ENCODE measurements around the gene TGFB2. TPM values are rescaled to one million over a fixed set of nuclear protein-coding genes. Genes with fewer than 3 reads are reported as not detected.

The TGFB2 gene
- total and polyA plus RNA-seq, 4 donors = 0.21 to 0.75 (median 0.41) TPM

- Histone ChIP-seq H3K9ac (ENCODE audit: low read depth in 1 of 2, low read length in 2 of 2) (no peak overlapping the region), H3K27me3 (ENCODE audit: control insufficient read depth in 4 of 4, insufficient read depth in 4 of 4, low read length in 3 of 4) (no peaks in the 10 kb centered on the region), H3K4me3 (ENCODE audit: low read depth in 1 of 3, low read length in 3 of 3) (no peak overlapping the region), H3K9me3 (ENCODE audit: control insufficient read depth in 4 of 4, low read length in 3 of 4) (no peaks in the 10 kb centered on the region), H3K4me1 (ENCODE audit: control insufficient read depth in 4 of 4, insufficient read depth in 4 of 4, low read length in 3 of 4) (no peaks in the 10 kb centered on the region), H3K36me3 (ENCODE audit: control insufficient read depth in 4 of 4, insufficient read depth in 3 of 4, low read depth in 1 of 4, low read length in 3 of 4) (no peaks in the 10 kb centered on the region), H3K27ac (ENCODE audit: low read depth in 1 of 2, low read length in 2 of 2) (no peak overlapping the region)
- TF ChIP-seq HNF4A (conservative IDR thresholded peaks at IDR 0.05) (no peak), RAD21 (IDR thresholded peaks at IDR 0.05) (no peak), RXRA (IDR thresholded peaks at IDR 0.05) (no peak), REST (IDR thresholded peaks at IDR 0.05) (no peak), NR2F2 (IDR thresholded peaks at IDR 0.05) (no peak), GABPA (IDR thresholded peaks at IDR 0.05 in 1 of 2, conservative IDR thresholded peaks at IDR 0.05 in 1 of 2) (no peak), SP1 (IDR thresholded peaks at IDR 0.05) (no peak)
- WGBS = 48% methylated on average over 3 of the region's 3 CpGs
- DNase-seq (ENCODE audit: low spot score) = no peak
Observed at GRCh38 chr1:218357893-218358232, 12.7 kb downstream of the TGFB2 start.

GRCh38 chr1:218361298-218362065 is 16.3 kb downstream of the TGFB2 start:
- no peaks in the 10 kb centered on the region for H3K27me3 ChIP-seq (ENCODE audit: control insufficient read depth in 4 of 4, insufficient read depth in 4 of 4, low read length in 3 of 4)
- H3K4me3 ChIP-seq (ENCODE audit: low read depth in 1 of 3, low read length in 3 of 3) = no peak overlapping the region
- no peak overlapping the region for H3K9ac ChIP-seq (ENCODE audit: low read depth in 1 of 2, low read length in 2 of 2)
- H3K36me3 ChIP-seq (ENCODE audit: control insufficient read depth in 4 of 4, insufficient read depth in 3 of 4, low read depth in 1 of 4, low read length in 3 of 4) = no peaks in the 10 kb centered on the region
- WGBS = 74% methylated on average over 7 of the region's 7 CpGs
- H3K9me3 ChIP-seq (ENCODE audit: control insufficient read depth in 4 of 4, low read length in 3 of 4) = no peaks in the 10 kb centered on the region
- no peak overlapping the region for H3K27ac ChIP-seq (ENCODE audit: low read depth in 1 of 2, low read length in 2 of 2)
- TF ChIP-seq HNF4A (conservative IDR thresholded peaks at IDR 0.05) (no peak), GABPA (IDR thresholded peaks at IDR 0.05 in 1 of 2, conservative IDR thresholded peaks at IDR 0.05 in 1 of 2) (no peak), RAD21 (IDR thresholded peaks at IDR 0.05) (peak; percentile 70), FOXA2 (IDR thresholded peaks at IDR 0.05) (no peak), TAF1 (conservative IDR thresholded peaks at IDR 0.05) (no peak), MAX (IDR thresholded peaks at IDR 0.05) (no peak), NR2F2 (IDR thresholded peaks at IDR 0.05) (peak; percentile 36), JUND (IDR thresholded peaks at IDR 0.05) (no peak), SP1 (IDR thresholded peaks at IDR 0.05) (no peak), REST (IDR thresholded peaks at IDR 0.05) (no peak), CTCF (IDR thresholded peaks at IDR 0.05; ENCODE audit: low read depth, low read length, missing input control) (peak; percentile 22), ZBTB33 (IDR thresholded peaks at IDR 0.05) (no peak)
- H3K4me1 ChIP-seq (ENCODE audit: control insufficient read depth in 4 of 4, insufficient read depth in 4 of 4, low read length in 3 of 4) = peaks cover 0 to 2% (median 0%) of the 10 kb centered on the region in 4 donors
- no peak for DNase-seq (ENCODE audit: low spot score)

Data from liver (tissue), 9 donors.